ENCODE data around the gene GMPPA. TPM values are rescaled to one million over a fixed set of nuclear protein-coding genes. Genes with fewer than 3 reads are reported as not detected.

The GMPPA gene
- total RNA-seq, 1 donor = 46.0 TPM

DNA sequence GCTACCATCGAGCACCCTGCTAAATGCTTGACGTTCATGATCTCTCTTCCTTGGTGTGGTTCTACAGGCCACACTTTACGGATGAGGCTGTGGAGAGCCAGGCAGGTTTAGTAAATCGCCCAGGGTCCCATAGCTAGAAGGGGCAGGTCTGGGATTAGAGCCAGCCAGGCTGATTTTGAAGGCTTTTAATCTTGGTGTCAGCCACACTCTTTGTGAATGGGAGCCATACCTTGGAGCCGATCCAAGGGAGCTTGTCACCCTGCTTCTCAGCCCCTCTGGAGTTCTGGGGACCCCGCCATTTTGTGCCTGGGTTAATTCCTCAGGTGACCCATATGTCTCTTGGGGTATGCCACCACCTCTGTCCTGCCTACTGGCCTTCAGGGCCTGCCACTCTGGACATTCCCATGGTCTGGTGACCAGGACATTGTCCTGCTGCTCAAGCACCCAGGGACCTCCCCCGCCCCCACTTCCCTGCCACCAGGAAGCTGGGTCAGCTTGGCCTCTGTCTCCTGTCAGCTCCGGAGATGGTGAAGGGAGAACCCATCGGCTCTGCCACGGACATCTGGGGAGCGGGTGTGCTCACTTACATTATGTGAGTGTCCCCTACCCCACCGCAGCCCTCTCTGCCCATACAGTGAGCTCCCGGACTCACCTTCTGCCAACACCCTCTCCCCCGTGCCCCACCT, 7.3 kb upstream of the GMPPA start:
- Histone ChIP-seq H3K27me3 (ENCODE audit: insufficient read depth, low read length) (no peaks in the 10 kb centered on the region), H3K9me3 (ENCODE audit: low read depth, low read length) (no peaks in the 10 kb centered on the region), H3K4me1 (ENCODE audit: insufficient read depth, low read length) (peaks cover 7% of the 10 kb centered on the region), H3K4me3 (ENCODE audit: insufficient read depth, low read length) (no peak overlapping the region), H3K4me2 (ENCODE audit: insufficient read depth, low read length) (no peak overlapping the region), H3K27ac (ENCODE audit: low read depth, low read length) (no peak overlapping the region), H2AFZ (ENCODE audit: low read length) (no peak overlapping the region), H3K36me3 (ENCODE audit: insufficient read depth, low read length) (peaks cover 40% of the 10 kb centered on the region), H3K79me2 (ENCODE audit: insufficient read depth, low read length) (no peaks in the 10 kb centered on the region), H4K20me1 (ENCODE audit: insufficient read depth, low read length) (peaks cover 5% of the 10 kb centered on the region)
- DNase-seq (ENCODE audit: insufficient read length, low spot score, missing footprints) = no peak
- TF ChIP-seq, protein P1, sequence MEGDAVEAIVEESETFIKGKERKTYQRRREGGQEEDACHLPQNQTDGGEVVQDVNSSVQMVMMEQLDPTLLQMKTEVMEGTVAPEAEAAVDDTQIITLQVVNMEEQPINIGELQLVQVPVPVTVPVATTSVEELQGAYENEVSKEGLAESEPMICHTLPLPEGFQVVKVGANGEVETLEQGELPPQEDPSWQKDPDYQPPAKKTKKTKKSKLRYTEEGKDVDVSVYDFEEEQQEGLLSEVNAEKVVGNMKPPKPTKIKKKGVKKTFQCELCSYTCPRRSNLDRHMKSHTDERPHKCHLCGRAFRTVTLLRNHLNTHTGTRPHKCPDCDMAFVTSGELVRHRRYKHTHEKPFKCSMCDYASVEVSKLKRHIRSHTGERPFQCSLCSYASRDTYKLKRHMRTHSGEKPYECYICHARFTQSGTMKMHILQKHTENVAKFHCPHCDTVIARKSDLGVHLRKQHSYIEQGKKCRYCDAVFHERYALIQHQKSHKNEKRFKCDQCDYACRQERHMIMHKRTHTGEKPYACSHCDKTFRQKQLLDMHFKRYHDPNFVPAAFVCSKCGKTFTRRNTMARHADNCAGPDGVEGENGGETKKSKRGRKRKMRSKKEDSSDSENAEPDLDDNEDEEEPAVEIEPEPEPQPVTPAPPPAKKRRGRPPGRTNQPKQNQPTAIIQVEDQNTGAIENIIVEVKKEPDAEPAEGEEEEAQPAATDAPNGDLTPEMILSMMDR (IDR thresholded peaks at IDR 0.05; ENCODE audit: extremely low read depth, low read depth, low read length) = no peak

DNA sequence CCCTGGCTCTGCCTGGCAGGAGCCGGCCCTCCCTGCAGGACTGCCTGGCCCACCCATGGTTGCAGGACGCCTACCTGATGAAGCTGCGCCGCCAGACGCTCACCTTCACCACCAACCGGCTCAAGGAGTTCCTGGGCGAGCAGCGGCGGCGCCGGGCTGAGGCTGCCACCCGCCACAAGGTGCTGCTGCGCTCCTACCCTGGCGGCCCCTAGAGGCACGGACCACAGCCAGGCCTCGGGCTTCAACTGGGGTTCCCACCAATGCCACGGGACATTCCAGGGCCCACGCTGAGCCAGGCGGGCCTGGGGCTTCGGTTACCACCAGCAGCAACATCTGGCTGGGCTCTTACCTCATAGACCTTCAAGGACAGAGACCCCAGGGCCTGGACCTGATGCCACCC, 6.1 kb upstream of the GMPPA start:
- Histone ChIP-seq H3K27me3 (ENCODE audit: insufficient read depth, low read length) (peaks cover 8% of the 10 kb centered on the region), H3K9me3 (ENCODE audit: low read depth, low read length) (no peaks in the 10 kb centered on the region), H3K4me3 (ENCODE audit: insufficient read depth, low read length) (no peak overlapping the region), H3K36me3 (ENCODE audit: insufficient read depth, low read length) (peaks cover 31% of the 10 kb centered on the region), H4K20me1 (ENCODE audit: insufficient read depth, low read length) (peaks cover 5% of the 10 kb centered on the region), H2AFZ (ENCODE audit: low read length) (no peak overlapping the region), H3K4me1 (ENCODE audit: insufficient read depth, low read length) (peaks cover 10% of the 10 kb centered on the region), H3K27ac (ENCODE audit: low read depth, low read length) (no peak overlapping the region), H3K4me2 (ENCODE audit: insufficient read depth, low read length) (no peak overlapping the region), H3K79me2 (ENCODE audit: insufficient read depth, low read length) (no peaks in the 10 kb centered on the region)
- TF ChIP-seq, protein P1 (IDR thresholded peaks at IDR 0.05; ENCODE audit: extremely low read depth, low read depth, low read length) = no peak
- DNase-seq (ENCODE audit: insufficient read length, low spot score, missing footprints) = no peak

DNA sequence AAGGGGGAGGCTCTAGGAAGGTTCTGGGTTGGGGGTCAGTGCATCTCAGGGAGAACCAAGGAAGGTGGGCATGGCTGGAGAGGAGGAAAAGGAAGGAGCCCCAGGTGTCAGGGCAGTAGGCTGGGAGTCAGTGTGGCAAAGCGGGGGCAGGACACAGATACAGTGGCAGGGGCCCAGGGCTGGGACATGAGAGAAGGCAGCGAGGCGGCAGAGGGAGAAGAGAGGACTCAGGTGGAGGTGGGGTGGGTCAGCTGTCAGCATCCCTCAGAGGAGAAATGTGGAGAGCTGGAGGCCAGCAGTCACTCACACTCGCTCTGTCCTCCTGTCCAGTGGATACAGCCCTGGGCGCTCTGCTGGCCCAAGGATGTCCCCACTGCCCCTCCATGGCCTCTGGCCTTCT, 5.6 kb upstream of the GMPPA start:
- no peaks in the 10 kb centered on the region for H3K79me2 ChIP-seq (ENCODE audit: insufficient read depth, low read length)
- H2AFZ ChIP-seq (ENCODE audit: low read length) = no peak overlapping the region
- no peak for DNase-seq (ENCODE audit: insufficient read length, low spot score, missing footprints)
- no peaks in the 10 kb centered on the region for H3K9me3 ChIP-seq (ENCODE audit: low read depth, low read length)
- peaks cover 15% of the 10 kb centered on the region for H3K4me1 ChIP-seq (ENCODE audit: insufficient read depth, low read length)
- no peak overlapping the region for H3K4me2 ChIP-seq (ENCODE audit: insufficient read depth, low read length)
- peaks cover 8% of the 10 kb centered on the region for H3K27me3 ChIP-seq (ENCODE audit: insufficient read depth, low read length)
- TF ChIP-seq, protein P1 (IDR thresholded peaks at IDR 0.05; ENCODE audit: extremely low read depth, low read depth, low read length) = no peak
- H3K4me3 ChIP-seq (ENCODE audit: insufficient read depth, low read length) = no peak overlapping the region
- H3K36me3 ChIP-seq (ENCODE audit: insufficient read depth, low read length) = peaks cover 26% of the 10 kb centered on the region
- peaks cover 5% of the 10 kb centered on the region for H4K20me1 ChIP-seq (ENCODE audit: insufficient read depth, low read length)
- H3K27ac ChIP-seq (ENCODE audit: low read depth, low read length) = no peak overlapping the region

DNA sequence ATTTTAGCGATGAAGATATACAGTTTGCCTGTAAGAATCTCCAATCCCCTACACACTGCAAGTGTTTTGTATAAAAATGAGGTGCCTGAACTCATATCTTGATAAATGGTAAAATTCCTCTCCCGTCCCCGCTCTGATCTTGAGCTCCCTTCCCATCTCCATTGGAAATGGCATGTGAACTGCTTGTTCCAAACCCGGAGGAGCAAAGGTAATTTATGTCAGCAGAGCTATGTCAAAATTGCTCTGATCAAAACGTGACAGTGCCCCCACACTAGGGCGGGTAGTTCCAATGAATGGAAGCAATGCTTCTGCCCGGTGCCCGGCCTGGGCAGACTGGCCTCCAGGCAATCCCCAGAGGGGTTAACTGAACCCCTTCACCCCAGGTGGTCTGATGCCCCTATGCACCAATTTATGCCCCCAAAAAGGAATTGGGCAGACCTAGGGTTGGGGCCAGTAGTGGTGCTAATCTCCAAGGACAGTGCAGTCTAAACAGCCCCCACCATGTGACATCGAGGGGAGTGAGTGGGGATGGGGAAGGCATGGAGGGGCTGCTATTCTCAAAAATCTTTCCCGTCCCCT, 3.6 kb upstream of the GMPPA start:
- Histone ChIP-seq H3K4me3 (ENCODE audit: insufficient read depth, low read length) (no peak overlapping the region), H4K20me1 (ENCODE audit: insufficient read depth, low read length) (peaks cover 5% of the 10 kb centered on the region), H2AFZ (ENCODE audit: low read length) (no peak overlapping the region), H3K27ac (ENCODE audit: low read depth, low read length) (no peak overlapping the region), H3K9me3 (ENCODE audit: low read depth, low read length) (no peaks in the 10 kb centered on the region), H3K36me3 (ENCODE audit: insufficient read depth, low read length) (peaks cover 12% of the 10 kb centered on the region), H3K27me3 (ENCODE audit: insufficient read depth, low read length) (peaks cover 8% of the 10 kb centered on the region), H3K4me1 (ENCODE audit: insufficient read depth, low read length) (peaks cover 26% of the 10 kb centered on the region), H3K79me2 (ENCODE audit: insufficient read depth, low read length) (peaks cover 14% of the 10 kb centered on the region), H3K4me2 (ENCODE audit: insufficient read depth, low read length) (no peak overlapping the region)
- DNase-seq (ENCODE audit: insufficient read length, low spot score, missing footprints) = no peak
- TF ChIP-seq, protein P1 (IDR thresholded peaks at IDR 0.05; ENCODE audit: extremely low read depth, low read depth, low read length) = no peak
